GM12873 (cell line): ENCODE measurements around the gene MEGF10.

Source experiments
- TF ChIP-seq, protein P1 (sequence below): IDR thresholded peaks from 2 replicates; pipeline ENCODE4 v1.5.1; 2012; ENCODE audit warnings: low read depth, mild to moderate bottlenecking, moderate library complexity, low read length, control low read depth; ENCODE audit not compliant: insufficient read depth; ENCODE audit errors: missing control alignments

MEGF10 gene

DNA sequence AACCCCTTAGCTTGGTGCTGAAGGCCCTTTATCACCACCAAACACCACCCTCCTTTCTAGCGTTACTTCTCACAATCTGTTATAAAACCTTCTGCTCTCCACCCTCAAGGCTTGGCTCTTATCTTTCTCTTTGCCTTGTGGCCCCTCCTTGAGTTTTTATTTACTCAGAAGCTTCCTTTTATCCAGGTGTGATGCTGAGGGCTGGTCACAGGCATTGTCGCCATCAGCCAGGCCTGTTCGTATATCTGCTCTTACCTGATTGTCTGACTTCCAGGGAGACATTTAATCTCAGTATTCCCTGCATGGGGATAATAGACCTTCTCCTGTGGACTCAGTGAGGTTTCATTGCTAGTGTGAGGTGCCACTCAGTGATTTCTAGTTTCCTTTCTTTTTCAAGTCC lies 34.2 kb downstream of the MEGF10 start:
- TF ChIP-seq, protein P1, sequence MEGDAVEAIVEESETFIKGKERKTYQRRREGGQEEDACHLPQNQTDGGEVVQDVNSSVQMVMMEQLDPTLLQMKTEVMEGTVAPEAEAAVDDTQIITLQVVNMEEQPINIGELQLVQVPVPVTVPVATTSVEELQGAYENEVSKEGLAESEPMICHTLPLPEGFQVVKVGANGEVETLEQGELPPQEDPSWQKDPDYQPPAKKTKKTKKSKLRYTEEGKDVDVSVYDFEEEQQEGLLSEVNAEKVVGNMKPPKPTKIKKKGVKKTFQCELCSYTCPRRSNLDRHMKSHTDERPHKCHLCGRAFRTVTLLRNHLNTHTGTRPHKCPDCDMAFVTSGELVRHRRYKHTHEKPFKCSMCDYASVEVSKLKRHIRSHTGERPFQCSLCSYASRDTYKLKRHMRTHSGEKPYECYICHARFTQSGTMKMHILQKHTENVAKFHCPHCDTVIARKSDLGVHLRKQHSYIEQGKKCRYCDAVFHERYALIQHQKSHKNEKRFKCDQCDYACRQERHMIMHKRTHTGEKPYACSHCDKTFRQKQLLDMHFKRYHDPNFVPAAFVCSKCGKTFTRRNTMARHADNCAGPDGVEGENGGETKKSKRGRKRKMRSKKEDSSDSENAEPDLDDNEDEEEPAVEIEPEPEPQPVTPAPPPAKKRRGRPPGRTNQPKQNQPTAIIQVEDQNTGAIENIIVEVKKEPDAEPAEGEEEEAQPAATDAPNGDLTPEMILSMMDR: no peak

DNA sequence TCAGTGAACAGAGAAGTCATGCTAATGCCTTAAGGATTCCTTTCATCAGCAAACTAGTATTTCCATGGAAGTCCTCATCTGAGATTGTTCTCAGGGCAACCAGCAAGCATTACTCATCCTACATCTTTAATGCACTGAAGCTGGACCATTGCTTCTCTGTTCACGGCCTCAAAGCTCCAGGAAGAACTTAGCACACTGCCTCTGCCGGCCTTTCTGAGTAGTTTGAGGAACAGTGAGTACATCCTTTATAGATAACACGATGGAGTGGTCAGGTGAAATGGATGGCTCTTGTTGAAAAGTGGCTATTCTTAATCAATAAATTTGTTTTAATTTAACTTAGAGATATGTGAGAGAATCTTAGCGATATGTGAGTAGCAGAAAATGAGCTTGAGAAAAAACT lies 35.8 kb downstream of the MEGF10 start:
- TF ChIP-seq, protein P1: no peak

DNA sequence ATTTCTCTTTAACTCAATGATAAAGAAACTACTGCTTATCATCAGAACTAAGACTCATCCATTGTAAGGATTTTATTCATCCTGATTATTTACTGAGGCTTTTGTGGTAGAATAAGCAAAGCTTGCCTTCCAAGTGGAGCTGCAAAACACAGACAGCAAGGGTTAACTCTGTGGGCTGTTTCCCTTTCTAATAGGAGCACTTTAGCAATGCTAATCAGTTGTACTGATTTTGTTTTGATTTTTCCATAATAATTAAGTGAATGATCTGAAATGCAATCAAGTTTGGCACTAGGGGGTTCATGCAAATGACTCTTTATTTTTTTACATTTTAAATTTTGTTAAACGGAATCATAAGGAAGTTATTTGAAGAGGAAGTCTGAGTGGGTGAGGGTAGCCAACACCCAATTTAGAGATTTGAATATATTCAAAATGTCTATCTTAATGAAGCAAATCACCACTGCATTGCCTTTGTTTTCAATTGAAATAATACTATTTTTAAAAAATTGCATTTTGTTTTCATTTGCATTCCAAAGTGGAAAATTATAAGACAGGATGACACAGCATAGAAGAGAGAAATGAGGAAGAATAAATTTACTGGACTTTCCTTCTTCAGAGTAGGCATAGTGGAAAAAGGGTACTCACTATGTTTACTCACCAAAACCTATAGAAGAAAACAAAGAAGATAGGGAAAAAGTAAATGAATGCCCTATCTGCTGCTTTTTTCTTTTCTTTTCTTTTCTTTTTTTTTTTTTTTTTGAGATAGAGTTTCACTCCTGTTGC lies 36.6 kb downstream of the MEGF10 start:
- TF ChIP-seq, protein P1: no peak

DNA sequence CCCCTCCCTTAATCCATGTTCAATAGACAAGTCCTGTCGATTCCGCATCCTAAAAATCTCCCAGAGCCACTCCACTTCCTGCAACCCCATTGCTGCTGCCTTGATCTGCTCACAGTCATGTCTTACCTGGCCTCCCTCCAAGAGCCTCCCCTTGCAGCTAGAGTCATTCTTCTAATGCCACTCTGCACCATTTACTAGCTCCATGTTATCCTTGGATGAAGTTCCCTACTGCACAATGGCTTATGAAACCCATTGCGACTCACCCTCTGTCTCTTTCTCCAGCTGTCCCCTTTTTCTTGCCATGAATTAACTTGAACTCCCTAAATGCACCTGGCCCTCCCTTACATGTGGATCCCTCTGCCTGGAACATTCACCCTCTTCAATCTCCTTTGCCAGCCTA lies 39.5 kb downstream of the MEGF10 start:
- TF ChIP-seq, protein P1: no peak

DNA sequence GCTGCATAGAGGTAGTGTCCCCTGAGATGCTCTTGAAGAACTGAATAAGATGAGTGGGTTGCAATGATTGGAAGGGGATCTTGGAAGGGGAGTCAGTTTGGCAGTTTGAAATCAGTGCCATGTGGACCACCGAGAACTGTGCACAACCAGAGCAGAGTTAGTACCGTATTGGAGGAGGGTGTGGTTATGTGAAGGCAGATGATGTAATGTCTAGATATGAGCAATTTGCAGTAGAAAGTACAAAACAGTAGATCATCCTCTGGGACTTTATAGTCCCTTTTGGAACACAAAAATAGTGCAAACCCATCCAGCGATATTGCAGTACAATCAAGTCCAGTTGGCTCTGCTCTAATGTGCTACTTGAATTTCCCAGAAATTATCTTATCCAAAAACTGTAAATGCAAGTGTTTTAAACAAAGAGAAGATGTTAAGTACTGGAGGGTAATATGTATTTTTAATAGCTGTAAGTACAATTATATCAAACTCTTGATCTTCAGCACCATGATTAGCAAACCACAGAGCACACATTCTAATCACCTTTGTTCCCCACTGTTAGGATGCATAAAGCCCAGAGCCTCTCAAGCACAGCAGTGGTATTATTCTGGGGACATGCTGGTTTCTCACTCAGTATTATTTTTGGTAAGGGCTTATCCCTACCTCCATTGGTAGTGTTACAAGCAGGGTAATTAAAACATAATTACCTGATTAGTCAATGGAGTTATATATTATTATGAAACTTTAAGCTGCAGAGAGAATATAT lies 41.5 kb downstream of the MEGF10 start:
- TF ChIP-seq, protein P1: no peak

DNA sequence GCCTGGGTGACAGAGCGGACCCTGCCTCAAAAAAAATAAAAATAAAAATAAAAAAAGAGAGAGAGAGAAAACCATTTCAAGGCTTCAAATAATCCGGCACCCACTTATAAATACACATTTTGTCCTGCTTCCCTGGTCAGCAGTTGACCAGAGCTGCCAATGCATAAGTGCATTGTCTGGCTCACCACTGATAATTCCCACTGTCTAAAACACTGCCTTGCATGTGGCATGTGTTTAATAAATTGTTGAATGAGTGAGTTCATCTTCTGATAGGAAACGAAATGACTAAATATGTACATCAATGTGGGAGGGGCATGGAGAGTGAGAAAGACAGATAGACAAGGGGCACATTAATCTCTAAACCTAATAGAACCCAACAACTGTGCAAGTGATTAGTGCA lies 42.9 kb downstream of the MEGF10 start:
- TF ChIP-seq, protein P1: no peak

DNA sequence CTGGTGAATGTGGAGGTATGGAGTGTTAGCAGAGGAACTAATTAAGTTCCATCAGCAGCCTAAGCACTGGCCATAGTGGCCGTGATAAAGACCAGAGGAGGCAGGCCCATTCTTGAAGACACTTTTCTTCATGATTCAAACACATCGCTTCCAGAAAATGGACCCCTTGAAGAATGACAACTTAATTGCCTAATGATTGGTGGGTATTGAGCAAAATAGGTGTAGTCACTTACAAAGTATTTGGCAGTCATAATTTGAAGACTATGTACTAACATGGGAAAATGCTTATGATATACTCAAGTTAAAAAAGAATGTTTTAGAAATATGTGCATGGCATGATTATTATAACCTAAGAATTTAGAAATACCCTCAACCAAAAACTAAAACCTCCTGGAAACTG lies 44.8 kb downstream of the MEGF10 start:
- TF ChIP-seq, protein P1: no peak
